T-cell (primary cell): ENCODE measurements around the gene AKAP8. TPM values are rescaled to one million over a fixed set of nuclear protein-coding genes. Genes with fewer than 3 reads are reported as not detected.

Source experiments
- ATAC-seq, 4 experiments: fragments of 200-7000 bp in 3 of 4; fragments of 150-1000 bp in 1 of 4; cut with Tn5 transposase; replicated peaks in 1 of 4; 1 replicate in 3 of 4; 2 replicates in 1 of 4; pipeline ENCODE4 v1.10.0; 2021; ENCODE audit warnings: moderate library complexity in 3 of 4, mild to moderate bottlenecking in 2 of 4, moderate number of reproducible peaks in 1 of 4
- CTCF ChIA-PET, 2 donors: fragments of 300-600 bp; sonication (Branson Sonifier 250); formaldehyde crosslinking; loops; one replicate each; lab custom pipeline; 2022; ENCODE audit warnings: antibody characterized with exemption in 2 of 2; lab: Charles Lee
- POLR2A ChIA-PET, 2 donors: fragments of 300-600 bp; sonication (Branson Sonifier 250); formaldehyde crosslinking; loops; one replicate each; lab custom pipeline; 2022; ENCODE audit warnings: antibody characterized with exemption in 2 of 2; lab: Charles Lee
- DNase-seq, 35 experiments: peaks; one replicate each; pipeline versions ENCODE4 v3.0.0 to v3.0.0-alpha.2; 2013 to 2023
- H3K27ac ChIP-seq: one replicate; pipeline ENCODE4 v1.5.1; 2013; ENCODE audit warnings: low read length
- H3K27me3 ChIP-seq, 2 experiments: replicated peaks in 1 of 2; 1 replicate in 1 of 2; 2 replicates in 1 of 2; pipeline versions ENCODE4 v1.6.1 to v1.7.0; 2013; ENCODE audit warnings: low read length in 1 of 2, mixed read lengths in 1 of 2; ENCODE audit not compliant: control insufficient read depth in 2 of 2, insufficient read depth in 2 of 2; ENCODE audit errors: extremely low read depth in 1 of 2
- H3K36me3 ChIP-seq, 2 donors: 1 replicate in 1 of 2; 2 replicates in 1 of 2; pipeline versions ENCODE4 v1.6.1 to v1.7.0; 2013; ENCODE audit warnings: low read length in 1 of 2; ENCODE audit not compliant: control insufficient read depth in 2 of 2, insufficient read depth in 1 of 2; ENCODE audit errors: extremely low read depth in 1 of 2
- H3K4me1 ChIP-seq, 2 experiments: 1 replicate in 1 of 2; 2 replicates in 1 of 2; pipeline versions ENCODE4 v1.6.1 to v1.7.0; 2013; ENCODE audit warnings: low read length in 2 of 2, mixed read lengths in 1 of 2; ENCODE audit not compliant: insufficient read depth in 2 of 2, control insufficient read depth in 1 of 2; ENCODE audit errors: extremely low read depth in 1 of 2
- H3K4me3 ChIP-seq, 2 donors: 1 replicate in 1 of 2; 2 replicates in 1 of 2; pipeline versions ENCODE4 v1.5.1 to v1.7.0; 2013; ENCODE audit warnings: mild to moderate bottlenecking in 2 of 2, low read length in 1 of 2, moderate library complexity in 1 of 2; ENCODE audit not compliant: control insufficient read depth in 1 of 2; ENCODE audit errors: extremely low read depth in 1 of 2
- H3K9me3 ChIP-seq: 2 replicates; pipeline ENCODE4 v1.7.0; 2013
- H3K27ac Mint-ChIP-seq, 2 donors: one replicate each; pipeline ENCODE4 v1.8.0; 2020 to 2021; ENCODE audit warnings: mild to moderate bottlenecking in 2 of 2, mixed read lengths in 2 of 2
- H3K27me3 Mint-ChIP-seq, 2 donors: one replicate each; pipeline ENCODE4 v1.8.0; 2021 to 2022; ENCODE audit warnings: mixed read lengths in 2 of 2
- H3K36me3 Mint-ChIP-seq: one replicate; pipeline ENCODE4 v1.8.0; 2021; ENCODE audit warnings: mixed read lengths
- H3K4me1 Mint-ChIP-seq, 3 donors: one replicate each; pipeline ENCODE4 v1.8.0; 2020 to 2022; ENCODE audit warnings: mixed read lengths in 3 of 3, mild to moderate bottlenecking in 1 of 3
- H3K4me3 Mint-ChIP-seq, 3 donors: one replicate each; pipeline ENCODE4 v1.8.0; 2020 to 2022; ENCODE audit warnings: mild to moderate bottlenecking in 3 of 3, mixed read lengths in 3 of 3, moderate library complexity in 3 of 3
- H3K9me3 Mint-ChIP-seq, 3 donors: one replicate each; pipeline ENCODE4 v1.8.0; 2020 to 2022; ENCODE audit warnings: mixed read lengths in 3 of 3
- WGBS: methylation state at CpG from one replicate; pipeline ENCODE4 v1.1.5; 2013; ENCODE audit warnings: missing lambda C conversion rate; ENCODE audit not compliant: insufficient coverage; 5-methylcytosine and 5-hydroxymethylcytosine counted together
- total RNA-seq, 35 experiments: library from RNA in 6 of 35; stranded (reverse) in 6 of 35; fragments of 120-200 nt in 1 of 35; gene quantifications; one replicate each; pipeline versions ENCODE4 v1.2.1 to v1.2.4 and lab custom pipeline; 2013 to 2026

The AKAP8 gene
- total RNA-seq, 5 donors from 2014 or later (not counting 1 experiment from before 2014, with no cell fraction given): 75.8 to 90.3 (median 86.7) TPM

DNA sequence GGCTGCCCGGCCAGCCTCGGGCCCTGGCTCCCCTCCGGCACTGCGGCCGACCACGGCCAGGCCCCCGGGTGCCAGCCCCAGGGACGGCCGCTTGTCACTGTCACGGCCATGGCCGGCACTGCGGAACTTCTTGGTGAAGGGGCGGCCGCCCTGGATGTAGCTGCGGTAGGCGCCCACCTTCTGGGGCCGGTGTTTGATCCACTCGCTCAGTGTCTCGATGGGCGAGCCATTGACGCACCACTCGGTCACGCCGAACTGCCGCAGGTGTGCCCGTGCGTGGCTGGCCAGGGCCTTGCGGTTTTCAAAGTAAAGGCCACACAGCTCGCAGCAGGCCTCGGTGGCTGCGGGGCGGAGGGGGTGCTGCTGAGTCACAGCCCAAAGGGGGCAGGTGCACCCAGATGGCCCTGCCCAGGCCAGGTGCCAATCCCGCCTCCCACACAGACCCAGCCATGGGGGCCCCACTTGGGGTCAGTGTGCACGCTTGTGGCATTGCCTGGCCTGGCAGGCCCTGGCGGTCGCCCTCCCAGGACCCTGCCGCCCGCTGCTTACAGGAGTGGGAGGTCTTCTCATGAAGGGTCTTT, 45.2 kb upstream of the AKAP8 start:
- WGBS: 95% methylated on average over 34 of the region's 38 CpGs
- ATAC-seq (no peak), DNase-seq (no peak)
- Mint-ChIP-seq H3K36me3 (peaks cover 29% of the 10 kb centered on the region), H3K27me3 (no peaks in the 10 kb centered on the region), H3K9me3 (no peaks in the 10 kb centered on the region), H3K4me1 (peaks cover 3 to 11% (median 9%) of the 10 kb centered on the region in 3 donors), H3K27ac (no peak overlapping the region), H3K4me3 (no peak overlapping the region)
- H3K27me3 ChIP-seq: no peaks in the 10 kb centered on the region
- no peak overlapping the region for H3K4me3 ChIP-seq
- H3K36me3 ChIP-seq: peaks cover 29 to 65% of the 10 kb centered on the region in 2 donors
- no peak overlapping the region for H3K27ac ChIP-seq
- ChIA-PET CTCF (no interaction called here), POLR2A (no interaction called here)
- H3K9me3 ChIP-seq: no peaks in the 10 kb centered on the region
- H3K4me1 ChIP-seq: peaks cover 0 to 7% of the 10 kb centered on the region in 2 experiments

- POLR2A ChIA-PET: no interaction called here
- H3K9me3 ChIP-seq: no peaks in the 10 kb centered on the region
- H3K27me3 Mint-ChIP-seq: no peaks in the 10 kb centered on the region
- no peak overlapping the region for H3K4me3 Mint-ChIP-seq
- peaks cover 3 to 8% of the 10 kb centered on the region in 2 experiments for H3K4me1 ChIP-seq
- H3K27ac ChIP-seq: no peak overlapping the region
- H3K4me1 Mint-ChIP-seq: peaks cover 9 to 16% (median 15%) of the 10 kb centered on the region in 3 donors
- ATAC-seq (no peak), DNase-seq (no peak)
- H3K36me3 ChIP-seq: peaks cover 27 to 62% of the 10 kb centered on the region in 2 donors
- H3K27me3 ChIP-seq: no peaks in the 10 kb centered on the region
- WGBS: 100% methylated on average over 10 of the region's 13 CpGs
- peaks cover 29% of the 10 kb centered on the region for H3K36me3 Mint-ChIP-seq
- no peak overlapping the region for H3K4me3 ChIP-seq
- H3K27ac Mint-ChIP-seq: no peak overlapping the region
- CTCF ChIA-PET: no interaction called here
- no peaks in the 10 kb centered on the region for H3K9me3 Mint-ChIP-seq
Measured at GRCh38 chr19:15424121-15424520, 44.5 kb upstream of the AKAP8 start.

DNA sequence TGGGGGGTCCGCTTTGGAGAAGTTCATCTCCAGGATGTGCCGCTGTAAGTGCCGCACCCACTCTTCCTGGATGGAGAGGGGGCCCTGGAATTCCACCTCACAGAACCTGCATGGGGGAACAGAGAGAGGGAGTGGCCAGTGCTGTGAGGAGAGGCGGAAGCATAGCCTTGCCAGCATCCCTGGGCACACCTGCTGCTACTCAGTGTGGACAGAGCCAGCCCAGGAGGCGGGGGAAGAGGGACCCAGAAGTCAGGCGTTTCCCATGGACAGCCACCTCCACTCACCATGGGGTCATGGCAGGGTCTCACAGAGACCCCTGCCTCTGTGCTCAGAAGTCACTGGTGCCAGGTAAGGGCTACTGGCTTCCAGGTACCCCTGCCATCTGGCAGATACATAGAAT, 43.5 kb upstream of the AKAP8 start:
- ATAC-seq (no peak), DNase-seq (no peak)
- H3K27me3 Mint-ChIP-seq: no peaks in the 10 kb centered on the region
- POLR2A ChIA-PET: no interaction called here
- 90% methylated on average over 3 of the region's 6 CpGs for WGBS
- no peaks in the 10 kb centered on the region for H3K9me3 Mint-ChIP-seq
- H3K4me1 Mint-ChIP-seq: peaks cover 11 to 23% (median 20%) of the 10 kb centered on the region in 3 donors
- H3K4me3 ChIP-seq: no peak overlapping the region
- H3K27me3 ChIP-seq: no peaks in the 10 kb centered on the region
- peaks cover 4 to 6% of the 10 kb centered on the region in 2 experiments for H3K4me1 ChIP-seq
- H3K27ac Mint-ChIP-seq: no peak overlapping the region
- H3K4me3 Mint-ChIP-seq: no peak overlapping the region
- H3K9me3 ChIP-seq: no peaks in the 10 kb centered on the region
- H3K27ac ChIP-seq: no peak overlapping the region
- peaks cover 27 to 56% of the 10 kb centered on the region in 2 donors for H3K36me3 ChIP-seq
- CTCF ChIA-PET: no interaction called here
- peaks cover 29% of the 10 kb centered on the region for H3K36me3 Mint-ChIP-seq

- Histone ChIP-seq H3K36me3 (peaks cover 23 to 50% of the 10 kb centered on the region in 2 donors), H3K4me1 (peaks cover 9 to 12% of the 10 kb centered on the region in 2 experiments), H3K9me3 (no peaks in the 10 kb centered on the region), H3K4me3 (no peak overlapping the region), H3K27ac (no peak overlapping the region), H3K27me3 (no peaks in the 10 kb centered on the region)
- H3K36me3 Mint-ChIP-seq: peaks cover 28% of the 10 kb centered on the region
- ATAC-seq: no peak
- POLR2A ChIA-PET: interaction anchor here in 1 of 2 donors (0.5 kb wide), 2 partner anchors 129 to 1212 kb away, joined by 4 to 5 read pairs; no protein-coding TSS in a partner anchor
- H3K9me3 Mint-ChIP-seq: no peaks in the 10 kb centered on the region
- peaks cover 18 to 30% (median 27%) of the 10 kb centered on the region in 3 donors for H3K4me1 Mint-ChIP-seq
- CTCF ChIA-PET: interaction anchor here in 1 of 2 donors (1.3 kb wide), 1 partner anchor 133 kb away, joined by 4 read pairs; no protein-coding TSS in a partner anchor
- no peaks in the 10 kb centered on the region for H3K27me3 Mint-ChIP-seq
- no peak for DNase-seq
- 95% methylated on average over 15 of the region's 22 CpGs for WGBS
- no peak overlapping the region for H3K4me3 Mint-ChIP-seq
- H3K27ac Mint-ChIP-seq: no peak overlapping the region
Measured at GRCh38 chr19:15422296-15423075, 42.9 kb upstream of the AKAP8 start.

- Histone ChIP-seq H3K4me3 (no peak overlapping the region), H3K4me1 (peaks cover 10 to 18% of the 10 kb centered on the region in 2 experiments), H3K36me3 (peaks cover 17 to 43% of the 10 kb centered on the region in 2 donors), H3K27ac (no peak overlapping the region), H3K9me3 (no peaks in the 10 kb centered on the region), H3K27me3 (no peaks in the 10 kb centered on the region)
- POLR2A ChIA-PET: interaction anchor here in 1 of 2 donors (0.5 kb wide), 2 partner anchors 130 to 1211 kb away, joined by 4 to 5 read pairs; no protein-coding TSS in a partner anchor
- ATAC-seq (no peak), DNase-seq (no peak)
- WGBS: 98% methylated on average over 11 of the region's 15 CpGs
- H3K36me3 Mint-ChIP-seq: peaks cover 24% of the 10 kb centered on the region
- H3K4me3 Mint-ChIP-seq: no peak overlapping the region
- CTCF ChIA-PET: interaction anchor here in 1 of 2 donors (0.5 to 1.3 kb wide), 3 partner anchors 130 to 1381 kb away, joined by 3 to 4 read pairs (median 3); no protein-coding TSS in a partner anchor
- H3K9me3 Mint-ChIP-seq: no peaks in the 10 kb centered on the region
- no peaks in the 10 kb centered on the region for H3K27me3 Mint-ChIP-seq
- H3K4me1 Mint-ChIP-seq: peaks cover 25 to 37% (median 32%) of the 10 kb centered on the region in 3 donors
- H3K27ac Mint-ChIP-seq: peak overlapping the region in 1 of 2 donors; percentile 39
Measured at GRCh38 chr19:15421721-15422260, 42.2 kb upstream of the AKAP8 start.

- POLR2A ChIA-PET: no interaction called here
Measured at GRCh38 chr19:15421136-15421695, 41.6 kb upstream of the AKAP8 start.

More at GRCh38 chr19:15421136-15421695, 41.6 kb upstream of the AKAP8 start:
- no peak overlapping the region for H3K4me3 Mint-ChIP-seq
- Histone ChIP-seq H3K4me1 (peaks cover 10 to 21% of the 10 kb centered on the region in 2 experiments), H3K27me3 (no peaks in the 10 kb centered on the region), H3K4me3 (no peak overlapping the region), H3K27ac (no peak overlapping the region), H3K9me3 (no peaks in the 10 kb centered on the region), H3K36me3 (peaks cover 17 to 37% of the 10 kb centered on the region in 2 donors)
- no peaks in the 10 kb centered on the region for H3K27me3 Mint-ChIP-seq
- ATAC-seq (no peak), DNase-seq (no peak)
- 73% methylated on average over 2 of the region's 12 CpGs for WGBS
- no peaks in the 10 kb centered on the region for H3K9me3 Mint-ChIP-seq
- peaks cover 22% of the 10 kb centered on the region for H3K36me3 Mint-ChIP-seq
- peak overlapping the region in 1 of 2 donors; percentile 39 for H3K27ac Mint-ChIP-seq
- CTCF ChIA-PET: interaction anchor here in 1 of 2 donors (0.5 to 3.1 kb wide), 6 partner anchors 9 to 1381 kb away, joined by 3 to 113 read pairs (median 8); no protein-coding TSS in a partner anchor
- peaks cover 31 to 38% (median 34%) of the 10 kb centered on the region in 3 donors for H3K4me1 Mint-ChIP-seq
